ENCODE results near the gene DBNDD1. TPM values are rescaled to one million over a fixed set of nuclear protein-coding genes. Genes with fewer than 3 reads are reported as not detected.

The DBNDD1 gene
- total RNA-seq, 1 donor from 2014 or later, result 24.0 TPM

GRCh38 chr16:90041896-90042473, 22.7 kb upstream of the DBNDD1 start:
- H3K27ac Mint-ChIP-seq (ENCODE audit: unreplicated experiment), result no peak overlapping the region
- FAIRE-seq (no peak), DNase-seq (ENCODE audit: low read depth) (no peak)
- H3K27me3 Mint-ChIP-seq (ENCODE audit: low read depth, unreplicated experiment), result no peaks in the 10 kb centered on the region
- H3K36me3 Mint-ChIP-seq (ENCODE audit: low read depth, unreplicated experiment), result peaks cover 12% of the 10 kb centered on the region
- no peaks in the 10 kb centered on the region for H3K27me3 ChIP-seq (ENCODE audit: insufficient read depth, low read length)
- peaks cover 15% of the 10 kb centered on the region for H3K4me1 ChIP-seq (ENCODE audit: insufficient read depth, low read length)
- H3K27ac ChIP-seq (ENCODE audit: low read depth, low read length), result no peak overlapping the region
- H3K9me3 Mint-ChIP-seq (ENCODE audit: unreplicated experiment), result no peaks in the 10 kb centered on the region
- no peak for TF ChIP-seq CTCF (IDR thresholded peaks at IDR 0.05; ENCODE audit: insufficient read depth, low read depth, low read length)
- no peak for TF ChIP-seq EZH2 (IDR thresholded peaks at IDR 0.05; ENCODE audit: insufficient read depth, low read length)
- peaks cover 9% of the 10 kb centered on the region for H3K36me3 ChIP-seq (ENCODE audit: insufficient read depth, low read length)
- H3K4me2 ChIP-seq (ENCODE audit: low read length), result no peak overlapping the region
- no peak overlapping the region for H2AFZ ChIP-seq (ENCODE audit: low read depth, low read length)
- H3K79me2 ChIP-seq (ENCODE audit: insufficient read depth, low read length), result no peaks in the 10 kb centered on the region
- H4K20me1 ChIP-seq (ENCODE audit: insufficient read depth, low read length), result peaks cover 13% of the 10 kb centered on the region
- peaks cover 2% of the 10 kb centered on the region for H3K4me1 Mint-ChIP-seq (ENCODE audit: low read depth, unreplicated experiment)
- H3K4me3 ChIP-seq (ENCODE audit: insufficient read depth, low read depth, low read length), result no peak overlapping the region
- H3K9me3 ChIP-seq (ENCODE audit: insufficient read depth, low read depth, low read length), result no peaks in the 10 kb centered on the region
- H3K4me3 Mint-ChIP-seq (ENCODE audit: unreplicated experiment), result no peak overlapping the region
- no peak overlapping the region for H3K9ac ChIP-seq (ENCODE audit: low read length)

- Mint-ChIP-seq H3K4me1 (ENCODE audit: low read depth, unreplicated experiment) (peaks cover 2% of the 10 kb centered on the region), H3K9me3 (ENCODE audit: unreplicated experiment) (no peaks in the 10 kb centered on the region), H3K4me3 (ENCODE audit: unreplicated experiment) (no peak overlapping the region), H3K36me3 (ENCODE audit: low read depth, unreplicated experiment) (peaks cover 23% of the 10 kb centered on the region), H3K27ac (ENCODE audit: unreplicated experiment) (no peak overlapping the region), H3K27me3 (ENCODE audit: low read depth, unreplicated experiment) (no peaks in the 10 kb centered on the region)
- TF ChIP-seq EZH2 (IDR thresholded peaks at IDR 0.05; ENCODE audit: insufficient read depth, low read length) (no peak), CTCF (IDR thresholded peaks at IDR 0.05; ENCODE audit: insufficient read depth, low read depth, low read length) (no peak)
- Histone ChIP-seq H3K4me2 (ENCODE audit: low read length) (no peak overlapping the region), H2AFZ (ENCODE audit: low read depth, low read length) (no peak overlapping the region), H3K27me3 (ENCODE audit: insufficient read depth, low read length) (no peaks in the 10 kb centered on the region), H3K4me1 (ENCODE audit: insufficient read depth, low read length) (peaks cover 11% of the 10 kb centered on the region), H3K27ac (ENCODE audit: low read depth, low read length) (no peak overlapping the region), H3K79me2 (ENCODE audit: insufficient read depth, low read length) (no peaks in the 10 kb centered on the region), H3K9ac (ENCODE audit: low read length) (no peak overlapping the region), H4K20me1 (ENCODE audit: insufficient read depth, low read length) (peaks cover 15% of the 10 kb centered on the region), H3K36me3 (ENCODE audit: insufficient read depth, low read length) (peaks cover 16% of the 10 kb centered on the region), H3K4me3 (ENCODE audit: insufficient read depth, low read depth, low read length) (no peak overlapping the region), H3K9me3 (ENCODE audit: insufficient read depth, low read depth, low read length) (no peaks in the 10 kb centered on the region)
- FAIRE-seq (no peak), DNase-seq (ENCODE audit: low read depth) (no peak)
Observed at GRCh38 chr16:90040152-90041023, 21.1 kb upstream of the DBNDD1 start.

GRCh38 chr16:90037276-90037675, 18.0 kb upstream of the DBNDD1 start:
- no peak for TF ChIP-seq EZH2 (IDR thresholded peaks at IDR 0.05; ENCODE audit: insufficient read depth, low read length)
- TF ChIP-seq CTCF (IDR thresholded peaks at IDR 0.05; ENCODE audit: insufficient read depth, low read depth, low read length), result no peak
- Histone ChIP-seq H4K20me1 (ENCODE audit: insufficient read depth, low read length) (peaks cover 16% of the 10 kb centered on the region), H3K79me2 (ENCODE audit: insufficient read depth, low read length) (no peaks in the 10 kb centered on the region), H3K36me3 (ENCODE audit: insufficient read depth, low read length) (peaks cover 16% of the 10 kb centered on the region), H3K4me2 (ENCODE audit: low read length) (no peak overlapping the region), H3K4me3 (ENCODE audit: insufficient read depth, low read depth, low read length) (no peak overlapping the region), H3K9ac (ENCODE audit: low read length) (no peak overlapping the region), H2AFZ (ENCODE audit: low read depth, low read length) (no peak overlapping the region), H3K27ac (ENCODE audit: low read depth, low read length) (no peak overlapping the region), H3K27me3 (ENCODE audit: insufficient read depth, low read length) (no peaks in the 10 kb centered on the region), H3K9me3 (ENCODE audit: insufficient read depth, low read depth, low read length) (no peaks in the 10 kb centered on the region), H3K4me1 (ENCODE audit: insufficient read depth, low read length) (no peaks in the 10 kb centered on the region)
- H3K9me3 Mint-ChIP-seq (ENCODE audit: unreplicated experiment), result no peaks in the 10 kb centered on the region
- H3K36me3 Mint-ChIP-seq (ENCODE audit: low read depth, unreplicated experiment), result peaks cover 38% of the 10 kb centered on the region
- DNase-seq (ENCODE audit: low read depth) (no peak), FAIRE-seq (no peak)
- H3K27me3 Mint-ChIP-seq (ENCODE audit: low read depth, unreplicated experiment), result no peaks in the 10 kb centered on the region
- no peak overlapping the region for H3K27ac Mint-ChIP-seq (ENCODE audit: unreplicated experiment)
- no peak overlapping the region for H3K4me3 Mint-ChIP-seq (ENCODE audit: unreplicated experiment)
- no peaks in the 10 kb centered on the region for H3K4me1 Mint-ChIP-seq (ENCODE audit: low read depth, unreplicated experiment)
